SK-N-SH (cell line): ENCODE measurements around the gene PHF1.

Source experiments
- CHD2 ChIP-seq: fragments of 150-350 bp; IDR thresholded peaks from 2 replicates; pipeline ENCODE4 v1.6.1; 2018; ENCODE audit warnings: low read length; ENCODE audit not compliant: partially characterized antibody
- CTCF ChIP-seq: fragments of 200-600 bp; sonication (generic); IDR thresholded peaks from 2 replicates; pipeline ENCODE4 v1.6.1; 2017; ENCODE audit warnings: antibody characterized with exemption, mild to moderate bottlenecking, moderate library complexity
- EZH2phosphoT487 ChIP-seq: fragments of 200-600 bp; sonication (generic); IDR thresholded peaks from 2 replicates; pipeline ENCODE4 v1.6.1; 2017; ENCODE audit warnings: low read depth, mixed run types, mild to moderate bottlenecking, antibody characterized with exemption, moderate library complexity, borderline replicate concordance
- FOSL2 ChIP-seq: IDR thresholded peaks from 2 replicates; pipeline ENCODE4 v1.4.0; 2012; ENCODE audit warnings: low read depth, mild to moderate bottlenecking, moderate library complexity, borderline replicate concordance
- IRF3 ChIP-seq: fragments of 150-350 bp; IDR thresholded peaks from 2 replicates; pipeline ENCODE4 v1.6.1; 2016; ENCODE audit warnings: mild to moderate bottlenecking, low read depth, low read length
- MXI1 ChIP-seq: IDR thresholded peaks from 2 replicates; pipeline ENCODE4 v1.6.1; 2012; ENCODE audit warnings: mild to moderate bottlenecking, low read depth, low read length, improper control_type of control experiment
- POLR2AphosphoS5 ChIP-seq: IDR thresholded peaks from 2 replicates; pipeline ENCODE4 v1.6.1; 2012; ENCODE audit warnings: low read depth, low read length
- RFX5 ChIP-seq: IDR thresholded peaks from 2 replicates; pipeline ENCODE4 v1.6.1; 2012; ENCODE audit warnings: mild to moderate bottlenecking, improper control_type of control experiment, low read length
- SIN3A ChIP-seq: IDR thresholded peaks from 2 replicates; pipeline ENCODE4 v1.6.1; 2012; ENCODE audit warnings: low read depth, mild to moderate bottlenecking, low read length, moderate library complexity, borderline replicate concordance
- TAF1 ChIP-seq: IDR thresholded peaks from 2 replicates; pipeline ENCODE4 v1.6.1; 2012; ENCODE audit warnings: low read depth, mild to moderate bottlenecking, low read length, moderate library complexity, borderline replicate concordance
- TF ChIP-seq, protein P1 (sequence below): IDR thresholded peaks from 2 replicates; pipeline ENCODE4 v1.6.1; 2012; ENCODE audit warnings: mild to moderate bottlenecking, low read depth, low read length, moderate library complexity
- TF ChIP-seq, protein P2 (sequence below): fragments of 150-350 bp; IDR thresholded peaks from 2 replicates; pipeline ENCODE4 v1.6.1; 2017; ENCODE audit warnings: antibody characterized with exemption, low read length, low read depth, borderline replicate concordance

DNA sequence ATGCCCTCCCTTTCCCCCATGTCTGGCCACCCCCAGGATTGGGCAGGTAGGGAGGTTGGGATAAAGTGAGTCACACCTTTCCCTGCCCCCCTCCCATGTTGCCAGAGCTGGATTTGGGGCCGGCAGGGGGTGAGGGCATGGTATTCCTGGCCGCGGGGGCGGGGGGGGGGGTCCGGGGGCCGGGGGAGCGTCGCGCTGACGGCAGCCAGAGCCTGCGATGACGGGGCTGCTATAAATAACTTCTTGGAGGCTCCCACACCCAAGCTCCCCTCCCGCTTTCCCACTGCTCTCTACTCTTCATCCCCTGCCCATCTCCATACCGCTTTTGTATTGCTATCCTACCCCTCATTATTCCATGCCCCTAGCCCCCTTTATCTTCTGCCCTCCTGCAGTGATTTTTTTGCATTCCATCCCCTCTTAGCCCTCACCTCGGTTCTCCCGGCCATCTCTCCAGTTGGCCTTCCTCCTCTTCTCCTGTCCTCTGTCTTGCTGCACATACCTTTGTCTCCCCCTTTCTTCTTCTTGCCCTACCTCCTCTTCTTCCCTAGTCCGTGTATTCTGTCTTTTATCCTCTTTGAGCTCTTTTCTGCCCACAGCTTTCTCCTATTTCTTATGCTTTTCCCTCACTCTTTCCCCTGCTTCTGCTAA is 22.9 kb downstream of the PHF1 start:
- TF ChIP-seq CTCF (no peak), MXI1 (no peak), RFX5 (no peak), CHD2 (no peak), POLR2AphosphoS5 (no peak), EZH2phosphoT487 (no peak), IRF3 (no peak), SIN3A (no peak), FOSL2 (no peak), TAF1 (no peak)
- TF ChIP-seq, protein P1, sequence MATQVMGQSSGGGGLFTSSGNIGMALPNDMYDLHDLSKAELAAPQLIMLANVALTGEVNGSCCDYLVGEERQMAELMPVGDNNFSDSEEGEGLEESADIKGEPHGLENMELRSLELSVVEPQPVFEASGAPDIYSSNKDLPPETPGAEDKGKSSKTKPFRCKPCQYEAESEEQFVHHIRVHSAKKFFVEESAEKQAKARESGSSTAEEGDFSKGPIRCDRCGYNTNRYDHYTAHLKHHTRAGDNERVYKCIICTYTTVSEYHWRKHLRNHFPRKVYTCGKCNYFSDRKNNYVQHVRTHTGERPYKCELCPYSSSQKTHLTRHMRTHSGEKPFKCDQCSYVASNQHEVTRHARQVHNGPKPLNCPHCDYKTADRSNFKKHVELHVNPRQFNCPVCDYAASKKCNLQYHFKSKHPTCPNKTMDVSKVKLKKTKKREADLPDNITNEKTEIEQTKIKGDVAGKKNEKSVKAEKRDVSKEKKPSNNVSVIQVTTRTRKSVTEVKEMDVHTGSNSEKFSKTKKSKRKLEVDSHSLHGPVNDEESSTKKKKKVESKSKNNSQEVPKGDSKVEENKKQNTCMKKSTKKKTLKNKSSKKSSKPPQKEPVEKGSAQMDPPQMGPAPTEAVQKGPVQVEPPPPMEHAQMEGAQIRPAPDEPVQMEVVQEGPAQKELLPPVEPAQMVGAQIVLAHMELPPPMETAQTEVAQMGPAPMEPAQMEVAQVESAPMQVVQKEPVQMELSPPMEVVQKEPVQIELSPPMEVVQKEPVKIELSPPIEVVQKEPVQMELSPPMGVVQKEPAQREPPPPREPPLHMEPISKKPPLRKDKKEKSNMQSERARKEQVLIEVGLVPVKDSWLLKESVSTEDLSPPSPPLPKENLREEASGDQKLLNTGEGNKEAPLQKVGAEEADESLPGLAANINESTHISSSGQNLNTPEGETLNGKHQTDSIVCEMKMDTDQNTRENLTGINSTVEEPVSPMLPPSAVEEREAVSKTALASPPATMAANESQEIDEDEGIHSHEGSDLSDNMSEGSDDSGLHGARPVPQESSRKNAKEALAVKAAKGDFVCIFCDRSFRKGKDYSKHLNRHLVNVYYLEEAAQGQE = no peak
- TF ChIP-seq, protein P2, sequence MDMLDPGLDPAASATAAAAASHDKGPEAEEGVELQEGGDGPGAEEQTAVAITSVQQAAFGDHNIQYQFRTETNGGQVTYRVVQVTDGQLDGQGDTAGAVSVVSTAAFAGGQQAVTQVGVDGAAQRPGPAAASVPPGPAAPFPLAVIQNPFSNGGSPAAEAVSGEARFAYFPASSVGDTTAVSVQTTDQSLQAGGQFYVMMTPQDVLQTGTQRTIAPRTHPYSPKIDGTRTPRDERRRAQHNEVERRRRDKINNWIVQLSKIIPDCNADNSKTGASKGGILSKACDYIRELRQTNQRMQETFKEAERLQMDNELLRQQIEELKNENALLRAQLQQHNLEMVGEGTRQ = no peak
